ENCODE measurements around the gene GALNTL6. TPM values are rescaled to one million over a fixed set of nuclear protein-coding genes. Genes with fewer than 3 reads are reported as not detected.

GALNTL6 gene
- total RNA-seq, 1 donor from 2014 or later: not detected

- DNase-seq (ENCODE audit: low read depth in 2 of 2): no peak
Measured at GRCh38 chr4:172109466-172109865, 296.3 kb downstream of the GALNTL6 start.

GRCh38 chr4:172124656-172125308 lies 311.6 kb downstream of the GALNTL6 start:
- no peak for DNase-seq (ENCODE audit: low read depth in 2 of 2)

GRCh38 chr4:172125443-172125842 lies 312.2 kb downstream of the GALNTL6 start:
- DNase-seq (ENCODE audit: low read depth in 2 of 2): no peak

DNA sequence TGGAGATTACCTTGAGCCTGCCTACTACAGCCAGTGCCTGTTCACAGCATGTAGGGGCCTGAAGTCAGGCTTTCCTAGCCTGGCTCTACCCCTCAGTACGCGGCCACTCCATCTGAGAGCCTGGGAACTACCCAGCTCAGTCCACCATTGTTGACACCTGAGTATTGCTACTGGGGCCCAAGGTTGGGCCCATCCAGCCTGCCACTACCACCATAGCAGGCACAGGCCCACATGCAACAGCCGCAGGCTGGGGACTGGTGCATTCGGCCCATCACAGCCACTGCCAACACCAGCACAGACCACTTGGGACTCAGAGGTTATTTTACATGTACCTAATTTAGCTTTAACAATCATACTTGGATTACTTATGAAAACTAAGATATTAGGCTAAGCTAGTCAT lies 314.0 kb downstream of the GALNTL6 start:
- DNase-seq (ENCODE audit: low read depth in 2 of 2): no peak

GRCh38 chr4:172129593-172129992 lies 316.4 kb downstream of the GALNTL6 start:
- DNase-seq (ENCODE audit: low read depth in 2 of 2): no peak

GRCh38 chr4:172134521-172134920 lies 321.3 kb downstream of the GALNTL6 start:
- no peak for DNase-seq (ENCODE audit: low read depth in 2 of 2)

DNA sequence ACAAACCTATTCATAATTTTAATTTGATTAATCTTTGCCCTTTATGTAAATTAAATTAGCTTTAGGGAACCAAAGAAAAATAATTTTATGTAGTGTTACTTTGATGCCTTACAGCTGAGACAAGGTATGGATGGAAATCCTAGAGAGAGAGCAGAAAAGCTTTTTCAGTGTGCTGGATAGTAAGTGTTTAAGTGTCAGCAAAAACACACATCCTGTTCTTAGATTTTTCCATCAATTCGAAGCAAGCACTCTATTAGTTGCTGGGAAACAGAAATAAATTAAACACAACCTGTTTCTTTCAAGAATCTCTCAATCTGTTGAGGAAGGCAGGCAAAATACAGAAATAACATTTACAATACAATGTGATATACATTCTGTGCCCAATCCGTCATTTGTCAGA lies 327.8 kb downstream of the GALNTL6 start:
- no peak for DNase-seq (ENCODE audit: low read depth in 2 of 2)

GRCh38 chr4:172142281-172142741 lies 329.1 kb downstream of the GALNTL6 start:
- DNase-seq (ENCODE audit: low read depth in 2 of 2): no peak

DNA sequence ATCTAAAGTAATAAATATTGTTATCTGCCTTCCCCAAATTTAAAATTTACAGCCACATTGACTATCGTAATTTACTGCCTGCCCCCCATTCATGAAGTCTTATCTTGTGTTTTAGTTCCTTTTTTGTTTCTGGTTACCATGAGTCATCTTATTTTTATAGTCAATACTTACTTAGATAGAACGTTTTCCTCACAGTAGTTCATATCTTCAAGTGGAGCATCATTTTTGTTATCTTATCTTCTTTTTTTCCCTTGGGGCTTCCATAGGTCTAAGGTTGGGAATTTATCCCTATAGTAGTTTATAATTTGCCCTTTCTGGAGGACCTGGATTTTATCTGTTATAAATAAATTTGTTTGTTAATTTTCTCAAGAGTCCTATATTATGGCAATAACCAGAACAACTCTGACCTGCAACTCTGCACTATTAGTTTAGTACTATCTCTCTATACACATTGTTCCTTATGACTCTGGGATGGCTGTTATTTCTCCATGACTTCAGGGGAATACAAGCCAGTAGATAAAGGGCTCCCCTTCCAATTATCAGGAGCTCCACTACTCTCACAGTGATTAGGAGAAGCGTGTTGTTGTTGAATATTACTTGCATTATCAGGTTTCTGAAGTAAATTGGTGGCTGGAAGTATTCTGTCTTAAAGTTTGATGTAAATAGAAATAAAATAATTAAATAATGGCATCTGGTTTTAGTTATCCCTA lies 330.6 kb downstream of the GALNTL6 start:
- DNase-seq (ENCODE audit: low read depth in 2 of 2): no peak

DNA sequence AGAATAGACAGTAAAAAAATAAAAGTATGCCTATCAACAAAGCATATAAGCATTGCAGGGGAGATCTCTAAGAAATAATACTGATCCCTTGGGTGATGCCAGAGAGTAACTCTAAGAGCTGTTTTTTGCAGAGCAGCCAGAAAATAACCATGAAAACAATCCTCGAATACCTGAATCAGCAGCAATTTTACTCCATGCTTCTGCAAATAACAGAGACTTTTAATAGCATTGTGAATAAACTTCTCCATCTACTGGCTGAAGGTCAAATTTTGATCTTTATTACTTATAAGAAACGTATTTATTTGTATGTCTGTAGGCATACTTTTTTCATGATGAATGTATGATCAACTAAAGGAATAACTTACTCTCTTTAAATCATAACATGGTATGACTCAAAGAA lies 334.5 kb downstream of the GALNTL6 start:
- DNase-seq (ENCODE audit: low read depth in 2 of 2): no peak

DNA sequence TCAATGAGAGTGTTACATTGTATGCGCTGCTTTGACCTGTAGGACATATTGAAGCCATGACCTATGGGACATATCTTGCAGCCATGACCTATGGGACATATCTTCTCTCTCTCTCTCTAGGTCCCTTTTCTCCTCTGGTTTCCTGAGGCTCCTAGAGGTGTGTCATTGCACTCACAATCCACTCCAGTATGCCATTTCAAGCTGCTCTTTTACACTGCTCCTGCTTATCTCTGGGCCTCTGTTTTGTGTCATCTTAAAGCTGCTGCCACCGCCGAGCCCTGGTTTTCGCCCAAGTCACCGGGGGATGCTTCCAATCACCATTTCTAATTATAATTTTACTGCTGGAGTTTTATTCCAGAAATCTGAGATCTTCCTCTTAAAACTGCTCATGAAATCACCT lies 336.1 kb downstream of the GALNTL6 start:
- no peak for DNase-seq (ENCODE audit: low read depth in 2 of 2)

- no peak for DNase-seq (ENCODE audit: low read depth in 2 of 2)
Measured at GRCh38 chr4:172152284-172152683, 339.1 kb downstream of the GALNTL6 start.

GRCh38 chr4:172153719-172154118 lies 340.5 kb downstream of the GALNTL6 start:
- no peak for DNase-seq (ENCODE audit: low read depth in 2 of 2)

DNA sequence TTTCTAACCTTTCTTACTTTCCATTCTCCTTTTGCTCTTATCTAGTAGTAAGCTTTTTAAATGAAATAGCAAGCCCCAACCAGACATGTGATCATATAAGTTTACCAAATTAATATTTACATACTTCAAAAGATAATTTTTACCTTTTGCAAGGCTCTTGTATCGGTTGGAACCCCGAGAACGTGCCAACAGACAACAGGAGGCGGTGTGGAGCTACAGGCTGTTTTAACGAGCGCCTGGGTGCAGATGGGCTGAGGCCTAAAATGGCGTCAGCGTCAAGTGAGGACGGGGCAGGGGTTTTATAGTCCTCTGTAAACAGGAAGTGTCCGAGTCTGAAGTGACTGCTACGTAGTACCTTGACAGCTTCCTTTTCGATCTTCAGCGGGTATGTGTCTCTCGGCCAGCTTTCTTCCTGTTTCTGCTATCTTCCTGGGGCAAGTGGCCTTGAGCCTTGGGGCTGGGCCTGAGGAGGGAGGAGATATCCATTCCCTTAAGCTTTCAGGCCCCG lies 342.7 kb downstream of the GALNTL6 start:
- DNase-seq (ENCODE audit: low read depth in 2 of 2): no peak

DNA sequence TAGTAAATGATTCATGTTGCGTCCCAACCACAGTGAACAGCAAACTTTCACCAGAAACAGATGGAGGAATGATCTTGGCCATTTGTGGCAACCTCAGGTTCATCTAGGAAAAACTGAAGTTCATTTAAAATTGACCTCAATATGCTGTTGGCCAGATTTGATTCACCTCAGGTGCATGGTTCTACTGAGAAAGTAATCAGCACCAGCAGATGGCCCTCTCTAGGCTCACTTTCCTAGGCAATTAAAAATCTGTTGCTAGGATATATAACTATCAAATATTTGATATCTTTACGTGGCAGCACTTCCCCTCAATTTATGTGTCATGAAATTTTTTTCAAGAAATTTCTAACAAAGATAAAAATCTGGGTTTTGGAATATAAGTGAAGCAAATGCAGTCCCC lies 344.7 kb downstream of the GALNTL6 start:
- no peak for DNase-seq (ENCODE audit: low read depth in 2 of 2)

- no peak for DNase-seq (ENCODE audit: low read depth in 2 of 2)
Measured at GRCh38 chr4:172163215-172163614, 350.0 kb downstream of the GALNTL6 start.

GRCh38 chr4:172168888-172169287 lies 355.7 kb downstream of the GALNTL6 start:
- no peak for DNase-seq (ENCODE audit: low read depth in 2 of 2)

DNA sequence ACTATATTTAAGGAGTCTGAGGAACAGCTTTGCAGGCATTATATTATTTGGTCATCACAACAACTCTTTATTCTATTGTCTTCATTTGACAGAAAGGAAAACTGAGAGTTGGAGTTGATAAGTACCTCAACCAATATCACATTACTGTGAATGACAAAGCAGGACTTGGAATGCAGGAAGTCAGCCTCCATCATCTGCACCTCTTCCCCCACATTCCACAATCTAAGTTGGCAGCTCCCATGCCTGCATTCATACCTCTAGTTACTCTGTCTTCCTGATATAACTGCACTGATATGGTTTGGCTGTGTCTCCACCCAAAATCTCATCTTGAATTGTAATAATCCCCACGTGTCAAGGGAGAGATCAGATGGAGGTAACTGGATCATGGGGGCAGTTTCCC lies 356.7 kb downstream of the GALNTL6 start:
- DNase-seq (ENCODE audit: low read depth in 2 of 2): no peak

- no peak for DNase-seq (ENCODE audit: low read depth in 2 of 2)
Measured at GRCh38 chr4:172173206-172173605, 360.0 kb downstream of the GALNTL6 start.

DNA sequence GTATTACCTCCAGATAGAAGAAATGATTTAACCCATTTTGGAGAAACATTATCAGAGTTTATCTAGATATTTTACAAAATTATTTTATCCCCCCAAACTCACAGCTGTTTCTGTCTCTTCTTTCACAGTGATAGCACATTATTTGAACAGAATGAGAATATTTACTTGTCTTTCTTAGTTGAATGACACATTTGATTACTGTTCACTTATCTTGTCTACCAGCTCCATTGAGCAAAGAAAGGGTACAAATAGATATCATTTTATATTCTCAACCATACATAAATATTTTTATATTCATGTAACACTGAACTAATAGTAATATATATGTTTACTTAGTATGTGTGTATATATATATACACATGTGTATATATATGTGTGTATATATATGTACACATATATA lies 364.2 kb downstream of the GALNTL6 start:
- no peak for DNase-seq (ENCODE audit: low read depth in 2 of 2)

DNA sequence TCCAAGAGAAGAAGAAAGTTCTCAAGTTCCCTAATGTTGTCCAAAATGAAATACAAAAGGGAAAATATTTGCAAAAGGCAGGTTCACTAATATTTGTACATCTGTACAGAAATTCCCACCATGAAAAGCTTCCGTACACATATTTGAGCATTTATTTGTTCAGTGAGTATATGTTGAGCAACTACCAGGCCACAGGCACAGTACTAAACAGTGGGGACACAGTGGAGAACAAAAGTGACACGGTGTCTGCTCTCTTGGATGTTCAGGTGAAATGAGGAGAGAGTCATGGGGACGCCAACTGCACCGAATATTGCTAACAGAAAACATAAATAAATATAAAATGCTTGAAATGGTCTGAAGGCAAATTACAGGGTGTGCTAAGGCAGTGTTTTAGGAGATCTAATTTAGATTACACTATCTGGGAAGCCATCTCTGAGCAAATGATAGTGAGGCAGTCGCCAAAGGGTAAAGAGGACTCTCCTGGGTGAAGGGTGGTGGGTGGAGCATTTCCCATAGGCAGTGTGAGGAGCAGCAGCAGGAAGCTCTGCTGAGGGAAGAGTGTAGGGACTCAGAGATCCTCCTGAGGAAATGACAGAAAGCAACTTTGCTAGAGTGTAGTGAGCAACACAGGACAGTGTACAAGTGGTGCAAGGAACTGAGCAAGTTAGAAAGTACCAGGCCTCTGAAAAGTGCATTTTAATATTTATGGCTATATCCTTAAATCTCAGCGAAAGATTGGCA lies 375.2 kb downstream of the GALNTL6 start:
- DNase-seq (ENCODE audit: low read depth in 2 of 2): no peak

DNA sequence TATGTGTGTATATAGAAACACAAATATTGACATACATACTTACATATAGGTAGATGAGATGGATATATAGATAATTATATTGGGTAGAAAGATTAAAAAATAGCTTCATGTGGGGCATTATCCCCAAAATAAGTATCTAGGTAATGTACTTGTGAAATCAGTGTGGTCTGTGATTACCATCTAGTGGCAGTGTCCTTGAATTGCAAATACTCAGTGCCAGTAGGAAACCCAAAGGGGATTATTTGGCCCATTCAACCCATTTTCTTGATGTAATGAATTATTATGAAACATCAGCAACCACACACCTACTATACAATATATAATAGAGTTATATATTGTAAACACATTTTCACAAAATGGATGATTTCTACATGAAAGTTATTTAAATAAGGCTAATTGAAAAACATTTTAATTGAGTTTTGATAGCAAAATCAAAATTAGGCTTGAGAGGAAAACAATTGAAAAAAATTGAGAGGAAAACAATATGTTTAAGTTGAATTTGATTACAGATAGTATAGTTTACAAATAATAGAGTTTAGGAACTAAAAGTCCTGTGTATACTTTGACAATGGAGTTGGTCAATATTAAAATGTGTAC lies 389.4 kb downstream of the GALNTL6 start:
- no peak for DNase-seq (ENCODE audit: low read depth in 2 of 2)
